Upper lobe of left lung (tissue), 4 donors: ENCODE measurements around the gene FOXN4.

Source experiments
- EP300 ChIP-seq, 4 donors: sonication (generic); formaldehyde crosslinking; IDR thresholded peaks; one replicate each; pipeline ENCODE4 v1.5.1; 2017; ENCODE audit warnings: antibody characterized with exemption in 4 of 4, control low read depth in 2 of 4
- POLR2A ChIP-seq, 4 donors: fragments of 450-650 bp; IDR thresholded peaks; one replicate each; pipeline ENCODE4 v1.5.1; 2016 to 2017; ENCODE audit warnings: antibody characterized with exemption in 4 of 4, mild to moderate bottlenecking in 2 of 4
- POLR2AphosphoS5 ChIP-seq, 2 donors: sonication (generic); formaldehyde crosslinking; IDR thresholded peaks; one replicate each; pipeline ENCODE4 v1.5.1; 2017; ENCODE audit warnings: antibody characterized with exemption in 2 of 2
- TF ChIP-seq, protein P1 (sequence below), 6 experiments: fragments of 450-650 bp in 4 of 6; fragments of 200-600 bp in 2 of 6; sonication (generic) in 2 of 6; IDR thresholded peaks; one replicate each; pipeline ENCODE4 v1.5.1; 2016 to 2019; ENCODE audit warnings: antibody characterized with exemption in 6 of 6

GRCh38 chr12:109271418-109271817 lies 37.7 kb downstream of the FOXN4 start:
- TF ChIP-seq, protein P1, sequence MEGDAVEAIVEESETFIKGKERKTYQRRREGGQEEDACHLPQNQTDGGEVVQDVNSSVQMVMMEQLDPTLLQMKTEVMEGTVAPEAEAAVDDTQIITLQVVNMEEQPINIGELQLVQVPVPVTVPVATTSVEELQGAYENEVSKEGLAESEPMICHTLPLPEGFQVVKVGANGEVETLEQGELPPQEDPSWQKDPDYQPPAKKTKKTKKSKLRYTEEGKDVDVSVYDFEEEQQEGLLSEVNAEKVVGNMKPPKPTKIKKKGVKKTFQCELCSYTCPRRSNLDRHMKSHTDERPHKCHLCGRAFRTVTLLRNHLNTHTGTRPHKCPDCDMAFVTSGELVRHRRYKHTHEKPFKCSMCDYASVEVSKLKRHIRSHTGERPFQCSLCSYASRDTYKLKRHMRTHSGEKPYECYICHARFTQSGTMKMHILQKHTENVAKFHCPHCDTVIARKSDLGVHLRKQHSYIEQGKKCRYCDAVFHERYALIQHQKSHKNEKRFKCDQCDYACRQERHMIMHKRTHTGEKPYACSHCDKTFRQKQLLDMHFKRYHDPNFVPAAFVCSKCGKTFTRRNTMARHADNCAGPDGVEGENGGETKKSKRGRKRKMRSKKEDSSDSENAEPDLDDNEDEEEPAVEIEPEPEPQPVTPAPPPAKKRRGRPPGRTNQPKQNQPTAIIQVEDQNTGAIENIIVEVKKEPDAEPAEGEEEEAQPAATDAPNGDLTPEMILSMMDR (IDR thresholded peaks at IDR 0.05): no peak
- TF ChIP-seq EP300 (IDR thresholded peaks at IDR 0.05): no peak
- TF ChIP-seq POLR2AphosphoS5 (IDR thresholded peaks at IDR 0.05): no peak
- TF ChIP-seq POLR2A (IDR thresholded peaks at IDR 0.05): no peak
